ENCODE results near the gene PCDH9.
"Not testable (repeated sequence)": the region's sequence is repeated elsewhere in the genome, so short reads cannot be mapped to it uniquely, and the experiment has no call there.

The PCDH9 gene

DNA sequence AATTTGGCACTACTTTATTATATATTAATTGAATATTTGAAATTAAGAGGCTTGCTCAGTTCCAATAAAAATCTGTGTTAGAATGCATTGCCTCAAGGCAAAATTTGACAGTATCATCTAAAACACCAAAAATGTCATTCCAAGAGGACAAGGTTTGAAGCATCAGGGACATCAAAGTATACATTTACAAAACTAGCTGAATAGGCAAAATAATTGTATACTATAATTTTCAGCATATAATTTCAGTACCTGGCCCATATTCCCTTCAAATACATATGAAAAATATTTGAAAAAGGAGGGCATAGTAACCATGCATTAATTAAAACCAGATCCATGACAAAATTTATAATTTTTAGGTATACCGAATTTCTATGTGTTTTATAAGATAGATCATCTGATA lies 963.8 kb downstream of the PCDH9 start:
- DNase-seq (ENCODE audit: low spot score), result no peak

DNA sequence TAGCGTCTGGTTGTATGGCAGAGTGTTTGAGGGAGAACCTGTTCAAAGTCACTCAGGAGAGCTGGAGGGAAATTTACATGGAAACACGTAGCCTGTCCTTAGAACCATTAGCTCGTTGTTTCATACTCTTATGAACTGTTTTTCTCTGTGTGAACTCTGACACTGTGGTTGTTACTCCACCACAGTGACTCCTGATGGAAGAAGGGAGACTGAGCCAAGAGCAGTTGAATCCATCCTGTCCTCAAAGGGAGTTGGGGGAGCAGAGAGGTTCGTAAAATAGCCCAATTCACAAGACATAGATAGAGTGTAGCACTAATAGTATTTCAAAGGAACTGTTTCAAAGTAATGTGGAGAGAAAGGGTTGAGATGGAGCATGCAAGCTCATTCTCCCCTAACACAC lies 964.8 kb downstream of the PCDH9 start:
- DNase-seq (ENCODE audit: low spot score), result no peak

DNA sequence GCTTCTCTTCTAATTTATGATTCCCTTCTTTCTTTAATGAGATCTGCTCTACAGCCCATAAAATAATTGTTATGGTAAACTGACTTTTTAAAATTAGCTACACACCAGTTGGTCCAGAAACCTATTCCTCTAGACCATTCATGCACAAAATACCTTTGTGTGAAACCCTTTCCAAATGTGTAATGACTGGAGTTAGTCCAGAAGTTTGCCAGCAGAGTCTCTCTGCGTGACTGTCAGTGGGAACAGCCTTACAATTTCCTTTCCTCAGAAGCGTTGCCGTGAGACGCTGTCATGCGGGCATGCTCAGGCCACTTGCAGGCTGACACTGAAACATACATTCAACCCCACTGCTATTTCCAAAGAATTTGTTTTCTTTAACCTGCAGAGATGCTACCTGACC lies 965.2 kb downstream of the PCDH9 start:
- no peak for DNase-seq (ENCODE audit: low spot score)

DNA sequence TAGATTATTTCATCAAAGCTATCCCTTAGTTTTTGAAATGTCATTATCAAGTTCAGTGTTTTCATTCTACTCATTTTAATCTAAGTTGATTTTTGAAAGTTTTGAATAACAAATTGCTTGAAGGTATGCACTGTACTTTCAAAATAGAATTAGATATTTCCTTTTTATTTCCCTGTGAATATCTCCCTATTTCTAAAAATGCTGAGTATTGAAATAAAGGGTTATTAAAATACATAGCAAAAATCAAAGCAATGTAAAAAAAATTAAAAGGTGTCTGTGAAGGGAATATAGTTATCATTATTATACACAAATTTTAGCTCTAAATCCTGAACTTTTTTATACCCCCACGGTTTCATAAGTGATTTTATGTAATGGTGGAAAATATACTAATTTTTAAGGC lies 967.8 kb downstream of the PCDH9 start:
- no peak for DNase-seq (ENCODE audit: low spot score)

DNA sequence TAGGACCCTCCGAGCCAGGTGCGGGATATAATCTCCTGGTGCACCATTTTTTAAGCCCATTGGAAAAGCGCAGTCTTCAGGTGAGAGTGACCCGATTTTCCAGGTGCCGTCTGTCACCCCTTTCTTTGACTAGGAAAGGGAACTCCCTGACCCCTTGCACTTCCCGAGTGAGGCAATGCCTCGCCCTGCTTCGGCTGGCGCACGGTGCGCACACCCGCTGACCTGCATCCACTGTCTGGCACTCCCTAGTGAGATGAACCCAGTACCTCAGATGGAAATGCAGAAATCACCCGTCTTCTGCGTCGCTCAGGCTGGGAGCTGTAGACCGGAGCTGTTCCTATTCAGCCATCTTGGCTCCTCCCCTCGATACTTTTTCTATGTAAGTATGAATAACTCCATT lies 970.7 kb downstream of the PCDH9 start:
- DNase-seq (ENCODE audit: low spot score), result not testable (repeated sequence)
